WTC11 (cell line): Measurements from ENCODE around the gene GRM4. TPM values are rescaled to one million over a fixed set of nuclear protein-coding genes. Genes with fewer than 3 reads are reported as not detected.

Source experiments
- ATAC-seq: fragments of 200-7000 bp; cut with Tn5 transposase; 2 replicates; pipeline ENCODE4 v1.10.0; 2021; ENCODE audit warnings: mild to moderate bottlenecking, moderate library complexity
- CTCF ChIA-PET: fragments of 300-600 bp; sonication (Branson Sonifier 250); formaldehyde crosslinking; loops from one replicate; lab custom pipeline; 2021; ENCODE audit warnings: antibody characterized with exemption; lab: Charles Lee
- POLR2A ChIA-PET: fragments of 350-600 bp; sonication (Branson Sonifier 250); formaldehyde crosslinking; loops from one replicate; lab custom pipeline; 2021; ENCODE audit warnings: antibody characterized with exemption; lab: Charles Lee
- DNase-seq: peaks from one replicate; pipeline ENCODE4 v3.0.0; 2021; ENCODE audit warnings: low spot score
- H3K27ac Mint-ChIP-seq: 2 replicates; pipeline ENCODE4 v1.8.0; 2021; ENCODE audit warnings: mixed read lengths
- H3K27me3 Mint-ChIP-seq: 2 replicates; pipeline ENCODE4 v1.8.0; 2021; ENCODE audit warnings: low read depth, mild to moderate bottlenecking, moderate library complexity, mixed read lengths
- H3K36me3 Mint-ChIP-seq: 2 replicates; pipeline ENCODE4 v1.8.0; 2021; ENCODE audit warnings: mixed read lengths
- H3K4me1 Mint-ChIP-seq: 2 replicates; pipeline ENCODE4 v1.8.0; 2022; ENCODE audit warnings: mixed read lengths
- H3K4me3 Mint-ChIP-seq: 2 replicates; pipeline ENCODE4 v1.8.0; 2021; ENCODE audit warnings: mild to moderate bottlenecking, moderate library complexity, mixed read lengths
- H3K9me3 Mint-ChIP-seq: 2 replicates; pipeline ENCODE4 v1.8.0; 2021; ENCODE audit warnings: mixed read lengths
- AFF4 ChIP-seq: sonication (generic); formaldehyde crosslinking; IDR thresholded peaks from 2 replicates; pipeline ENCODE4 v1.8.1; 2023; ENCODE audit warnings: mild to moderate bottlenecking, missing genetic modification reagents, borderline replicate concordance
- E2F1 ChIP-seq: sonication (generic); formaldehyde crosslinking; IDR thresholded peaks from 2 replicates; pipeline ENCODE4 v1.8.0; 2022; ENCODE audit warnings: mild to moderate bottlenecking, missing genetic modification reagents
- E2F5 ChIP-seq: sonication (generic); formaldehyde crosslinking; IDR thresholded peaks from 2 replicates; pipeline ENCODE4 v1.8.1; 2022; ENCODE audit warnings: mild to moderate bottlenecking, moderate library complexity, missing genetic modification reagents
- KAT7 ChIP-seq: sonication (generic); formaldehyde crosslinking; IDR thresholded peaks from 2 replicates; pipeline ENCODE4 v1.8.1; 2023; ENCODE audit warnings: missing genetic modification reagents, mild to moderate bottlenecking, borderline replicate concordance
- MAX ChIP-seq: sonication (generic); formaldehyde crosslinking; IDR thresholded peaks from 2 replicates; pipeline ENCODE4 v1.8.0; 2022; ENCODE audit warnings: mild to moderate bottlenecking, missing genetic modification reagents
- MYBL2 ChIP-seq: sonication (generic); formaldehyde crosslinking; IDR thresholded peaks from 2 replicates; pipeline ENCODE4 v1.8.1; 2023; ENCODE audit warnings: mild to moderate bottlenecking, moderate library complexity, missing genetic modification reagents
- NFE2L1 ChIP-seq: sonication (generic); formaldehyde crosslinking; IDR thresholded peaks from 2 replicates; pipeline ENCODE4 v1.8.1; 2023; ENCODE audit warnings: missing genetic modification reagents
- PRDM15 ChIP-seq: sonication (generic); formaldehyde crosslinking; IDR thresholded peaks from 2 replicates; pipeline ENCODE4 v1.8.0; 2022; ENCODE audit warnings: missing genetic modification reagents
- PREB ChIP-seq: sonication (generic); formaldehyde crosslinking; IDR thresholded peaks from 2 replicates; pipeline ENCODE4 v1.8.1; 2022; ENCODE audit warnings: mild to moderate bottlenecking, missing genetic modification reagents, moderate library complexity, borderline replicate concordance
- SMAD3 ChIP-seq: sonication (generic); formaldehyde crosslinking; IDR thresholded peaks from 2 replicates; pipeline ENCODE4 v1.8.0; 2022; ENCODE audit warnings: missing genetic modification reagents, mild to moderate bottlenecking, borderline replicate concordance
- SMAD4 ChIP-seq: sonication (generic); formaldehyde crosslinking; IDR thresholded peaks from 2 replicates; pipeline ENCODE4 v1.8.0; 2022; ENCODE audit warnings: mild to moderate bottlenecking, missing genetic modification reagents
- TCF7 ChIP-seq: sonication (generic); formaldehyde crosslinking; IDR thresholded peaks from 2 replicates; pipeline ENCODE4 v1.8.0; 2022; ENCODE audit warnings: mild to moderate bottlenecking, low read depth, missing genetic modification reagents, moderate library complexity
- TEAD4 ChIP-seq: sonication (generic); formaldehyde crosslinking; IDR thresholded peaks from 2 replicates; pipeline ENCODE4 v1.8.0; 2022; ENCODE audit warnings: mild to moderate bottlenecking, missing genetic modification reagents
- ZNF263 ChIP-seq: sonication (generic); formaldehyde crosslinking; IDR thresholded peaks from 2 replicates; pipeline ENCODE4 v1.8.1; 2022; ENCODE audit warnings: low read depth, mild to moderate bottlenecking, moderate library complexity, missing genetic modification reagents
- ZNF512 ChIP-seq: sonication (generic); formaldehyde crosslinking; IDR thresholded peaks from 2 replicates; pipeline ENCODE4 v1.8.1; 2022; ENCODE audit warnings: missing genetic modification reagents, borderline replicate concordance
- ZNF532 ChIP-seq: fragments of 250-450 bp; sonication (Bioruptor Pico); IDR thresholded peaks from 2 replicates; pipeline ENCODE4 v1.9.0; 2021; ENCODE audit warnings: mild to moderate bottlenecking, borderline replicate concordance
- total RNA-seq: library from RNA; stranded (reverse); gene quantifications from 3 replicates; pipeline ENCODE4 v1.2.3, GENCODE V29; 2021

The GRM4 gene
- total RNA-seq, 1 experiment from 2014 or later: 34.5 TPM

GRCh38 chr6:33987531-33988021 lies 158.3 kb downstream of the GRM4 start:
- Mint-ChIP-seq H3K9me3 (peaks cover 11% of the 10 kb centered on the region), H3K4me3 (no peak overlapping the region), H3K27ac (no peak overlapping the region), H3K36me3 (peaks cover 10% of the 10 kb centered on the region), H3K4me1 (peaks cover 20% of the 10 kb centered on the region), H3K27me3 (peaks cover 43% of the 10 kb centered on the region)
- ChIA-PET CTCF (interaction anchor here (0.9 to 1.2 kb wide), 4 partner anchors 20 to 176 kb away, joined by 3 to 5 read pairs (median 4); no protein-coding TSS in a partner anchor), POLR2A (interaction anchor here (0.6 kb wide), 1 partner anchor 29 kb away, joined by 3 read pairs; no protein-coding TSS in a partner anchor)
- DNase-seq: no peak
- ATAC-seq: no peak
- TF ChIP-seq AFF4: no peak
- TF ChIP-seq PRDM15 (CRISPR knock-in tag): no peak
- TF ChIP-seq E2F5: no peak
- no peak for TF ChIP-seq ZNF263 (CRISPR knock-in tag)
- no peak for TF ChIP-seq SMAD4
- TF ChIP-seq MAX: no peak
- no peak for TF ChIP-seq SMAD3 (CRISPR knock-in tag)
- no peak for TF ChIP-seq MYBL2 (CRISPR knock-in tag)
- TF ChIP-seq NFE2L1 (CRISPR knock-in tag): no peak
- no peak for TF ChIP-seq PREB (CRISPR knock-in tag)
- no peak for TF ChIP-seq ZNF512 (CRISPR knock-in tag)
- TF ChIP-seq E2F1 (CRISPR knock-in tag): no peak
- TF ChIP-seq KAT7 (CRISPR knock-in tag): no peak
- no peak for TF ChIP-seq TEAD4
- TF ChIP-seq ZNF532 (CRISPR knock-in tag): no peak
- TF ChIP-seq TCF7: no peak
